Measurements from ENCODE around the gene GPC5.
"Not testable (repeated sequence)": the region's sequence is repeated elsewhere in the genome, so short reads cannot be mapped to it uniquely, and the experiment has no call there.

GPC5 gene

DNA sequence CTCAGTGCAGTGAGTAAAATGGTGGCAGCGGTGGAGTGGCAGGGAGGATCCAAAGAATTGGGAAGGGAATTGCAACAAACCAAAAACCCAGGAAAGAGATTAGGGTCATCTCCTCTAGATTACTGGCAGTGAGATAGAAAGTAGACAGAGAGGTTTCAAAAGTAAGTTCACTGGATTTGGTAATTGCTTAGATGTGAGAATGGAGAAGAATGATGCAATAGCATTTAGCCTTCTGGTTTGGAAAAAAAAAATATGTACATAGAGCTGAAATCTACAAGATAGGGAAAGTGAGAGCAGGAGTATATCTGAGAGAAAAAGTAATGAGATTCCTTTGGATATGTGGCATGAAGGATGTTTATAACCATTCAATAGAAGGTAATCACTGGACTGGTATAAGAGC is 1345.6 kb downstream of the GPC5 start:
- H3K4me1 Mint-ChIP-seq (ENCODE audit: low read depth), result no peaks in the 10 kb centered on the region

GRCh38 chr13:92745258-92745657 is 1346.8 kb downstream of the GPC5 start:
- no peaks in the 10 kb centered on the region for H3K27me3 Mint-ChIP-seq (ENCODE audit: low read depth)

More for the DNA sequence above, 1345.6 kb downstream of the GPC5 start:
- peaks cover 3% of the 10 kb centered on the region for H3K9me3 Mint-ChIP-seq
- H3K27me3 Mint-ChIP-seq (ENCODE audit: low read depth), result no peaks in the 10 kb centered on the region
- no peak overlapping the region for H3K4me3 Mint-ChIP-seq
- H3K36me3 Mint-ChIP-seq (ENCODE audit: low read depth), result no peaks in the 10 kb centered on the region
- H3K27ac Mint-ChIP-seq, result no peak overlapping the region

DNA sequence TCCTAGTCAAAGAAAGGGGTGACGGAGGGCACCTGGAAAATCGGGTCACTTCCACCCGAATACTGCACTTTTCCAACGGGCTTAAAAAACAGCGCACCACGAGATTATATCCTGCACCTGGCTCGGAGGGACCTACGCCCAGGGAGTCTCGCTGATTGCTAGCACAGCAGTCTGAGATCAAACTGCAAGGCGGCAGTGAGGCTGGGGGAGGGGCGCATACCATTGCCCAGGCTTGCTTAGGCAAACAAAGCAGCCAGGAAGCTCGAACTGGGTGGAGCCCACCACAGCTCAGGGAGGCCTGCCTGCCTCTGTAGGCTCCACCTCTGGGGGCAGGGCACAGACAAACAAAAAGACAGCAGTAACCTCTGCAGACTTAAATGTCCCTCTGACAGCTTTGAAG is 1354.3 kb downstream of the GPC5 start:
- H3K4me1 Mint-ChIP-seq (ENCODE audit: low read depth); H3K27me3 Mint-ChIP-seq (ENCODE audit: low read depth); H3K9me3 Mint-ChIP-seq; H3K27ac Mint-ChIP-seq; H3K36me3 Mint-ChIP-seq (ENCODE audit: low read depth); H3K4me3 Mint-ChIP-seq: not testable (repeated sequence)

More at GRCh38 chr13:92745258-92745657, 1346.8 kb downstream of the GPC5 start:
- Mint-ChIP-seq H3K4me1 (ENCODE audit: low read depth) (no peaks in the 10 kb centered on the region), H3K27ac (no peak overlapping the region), H3K36me3 (ENCODE audit: low read depth) (no peaks in the 10 kb centered on the region), H3K9me3 (peaks cover 3% of the 10 kb centered on the region), H3K4me3 (no peak overlapping the region)

- Mint-ChIP-seq H3K4me3 (no peak overlapping the region), H3K27ac (no peak overlapping the region), H3K36me3 (ENCODE audit: low read depth) (no peaks in the 10 kb centered on the region)
Measured at GRCh38 chr13:92761710-92762109, 1363.3 kb downstream of the GPC5 start.

DNA sequence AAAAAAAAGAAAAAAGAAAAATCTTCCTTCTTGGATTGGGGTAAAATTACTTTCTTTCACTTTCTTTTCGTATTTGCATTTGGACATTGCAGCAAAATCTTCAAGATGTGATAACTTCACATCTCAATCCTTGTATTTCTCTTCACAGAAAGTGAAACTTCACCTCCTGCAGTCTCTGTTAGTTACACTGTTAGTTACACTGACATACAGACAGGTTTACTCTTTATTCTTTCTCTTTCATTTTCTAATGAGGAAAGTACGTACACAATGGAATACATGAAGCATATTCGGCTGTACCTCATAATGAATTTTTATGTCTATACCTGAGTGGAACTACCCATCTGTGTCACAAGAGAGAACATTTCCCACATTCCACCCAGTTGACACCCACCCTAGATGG is 1369.0 kb downstream of the GPC5 start:
- Mint-ChIP-seq H3K4me1 (ENCODE audit: low read depth) (no peaks in the 10 kb centered on the region), H3K27ac (no peak overlapping the region), H3K36me3 (ENCODE audit: low read depth) (no peaks in the 10 kb centered on the region), H3K27me3 (ENCODE audit: low read depth) (no peaks in the 10 kb centered on the region), H3K4me3 (no peak overlapping the region), H3K9me3 (peaks cover 21% of the 10 kb centered on the region)

More at GRCh38 chr13:92761710-92762109, 1363.3 kb downstream of the GPC5 start:
- Mint-ChIP-seq H3K27me3 (ENCODE audit: low read depth) (no peaks in the 10 kb centered on the region), H3K9me3 (peaks cover 31% of the 10 kb centered on the region), H3K4me1 (ENCODE audit: low read depth) (no peaks in the 10 kb centered on the region)

- no peaks in the 10 kb centered on the region for H3K27me3 Mint-ChIP-seq (ENCODE audit: low read depth)
- no peaks in the 10 kb centered on the region for H3K36me3 Mint-ChIP-seq (ENCODE audit: low read depth)
- H3K9me3 Mint-ChIP-seq, result peaks cover 10% of the 10 kb centered on the region
- no peaks in the 10 kb centered on the region for H3K4me1 Mint-ChIP-seq (ENCODE audit: low read depth)
- no peak overlapping the region for H3K27ac Mint-ChIP-seq
- H3K4me3 Mint-ChIP-seq, result no peak overlapping the region
Measured at GRCh38 chr13:92768602-92769001, 1370.2 kb downstream of the GPC5 start.

GRCh38 chr13:92769046-92769445 is 1370.6 kb downstream of the GPC5 start:
- no peaks in the 10 kb centered on the region for H3K4me1 Mint-ChIP-seq (ENCODE audit: low read depth)
- H3K4me3 Mint-ChIP-seq, result no peak overlapping the region
- no peaks in the 10 kb centered on the region for H3K27me3 Mint-ChIP-seq (ENCODE audit: low read depth)
- H3K27ac Mint-ChIP-seq, result no peak overlapping the region
- H3K36me3 Mint-ChIP-seq (ENCODE audit: low read depth), result no peaks in the 10 kb centered on the region
- peaks cover 10% of the 10 kb centered on the region for H3K9me3 Mint-ChIP-seq

GRCh38 chr13:92775658-92776057 is 1377.2 kb downstream of the GPC5 start:
- H3K9me3 Mint-ChIP-seq, result peaks cover 15% of the 10 kb centered on the region
- H3K27me3 Mint-ChIP-seq (ENCODE audit: low read depth), result no peaks in the 10 kb centered on the region
- no peak overlapping the region for H3K4me3 Mint-ChIP-seq
- H3K4me1 Mint-ChIP-seq (ENCODE audit: low read depth), result no peaks in the 10 kb centered on the region
- no peaks in the 10 kb centered on the region for H3K36me3 Mint-ChIP-seq (ENCODE audit: low read depth)
- no peak overlapping the region for H3K27ac Mint-ChIP-seq

DNA sequence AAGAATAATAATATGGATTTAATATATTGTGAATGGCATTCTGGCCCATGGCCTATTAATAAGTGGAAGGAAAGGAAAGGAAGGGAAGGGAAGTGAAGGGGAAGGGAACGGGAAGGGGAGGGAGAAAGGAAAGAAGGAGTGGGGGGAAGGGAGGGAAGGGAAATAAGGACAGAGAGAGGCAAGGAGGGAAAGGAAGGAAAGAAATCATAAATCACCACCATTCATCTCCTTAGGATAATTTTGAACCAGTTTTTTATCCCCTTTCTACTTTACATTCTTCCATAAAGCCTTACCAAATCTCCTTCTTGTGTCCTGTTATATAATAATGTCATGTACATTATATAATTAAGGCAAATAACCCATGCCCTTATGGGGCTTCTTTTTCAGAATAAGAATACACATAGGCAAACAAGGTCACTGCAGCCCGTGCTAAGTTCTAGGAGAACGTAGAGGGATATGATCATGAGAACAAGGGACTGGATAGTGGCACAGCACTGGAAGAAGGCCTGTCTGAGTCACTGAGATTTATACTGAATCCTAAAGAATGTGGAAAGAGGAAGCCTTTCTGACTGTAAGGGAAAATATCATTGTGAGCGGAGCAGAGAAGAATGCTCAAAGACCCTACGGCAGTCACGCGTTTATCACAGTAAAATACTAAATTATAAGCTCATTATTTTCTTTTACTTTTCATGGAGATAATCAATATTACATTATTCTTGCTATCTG is 1383.7 kb downstream of the GPC5 start:
- Mint-ChIP-seq H3K9me3 (peaks cover 3% of the 10 kb centered on the region), H3K27ac (no peak overlapping the region), H3K27me3 (ENCODE audit: low read depth) (no peaks in the 10 kb centered on the region), H3K4me1 (ENCODE audit: low read depth) (no peaks in the 10 kb centered on the region), H3K4me3 (no peak overlapping the region), H3K36me3 (ENCODE audit: low read depth) (no peaks in the 10 kb centered on the region)

DNA sequence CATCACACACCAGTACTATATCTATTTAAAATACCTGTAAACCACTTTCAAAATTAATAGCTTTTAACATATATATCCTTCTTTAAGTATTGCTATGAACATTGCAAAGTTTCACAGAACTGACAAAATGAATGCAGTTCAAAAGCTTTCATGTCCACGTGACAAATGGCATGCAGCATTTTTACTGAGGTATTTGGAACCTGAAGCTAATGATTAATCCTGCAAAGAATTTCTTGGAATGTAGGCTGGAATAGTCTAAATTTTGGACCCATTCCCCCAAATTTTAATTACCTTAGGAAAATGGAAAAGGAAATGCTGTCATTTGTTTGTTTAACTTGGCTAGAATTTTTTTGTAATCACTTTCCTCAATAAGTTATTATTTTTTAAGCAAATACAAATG is 1404.4 kb downstream of the GPC5 start:
- H3K4me1 Mint-ChIP-seq (ENCODE audit: low read depth), result peaks cover 6% of the 10 kb centered on the region
- no peaks in the 10 kb centered on the region for H3K36me3 Mint-ChIP-seq (ENCODE audit: low read depth)
- peaks cover 5% of the 10 kb centered on the region for H3K9me3 Mint-ChIP-seq
- no peak overlapping the region for H3K27ac Mint-ChIP-seq
- H3K4me3 Mint-ChIP-seq, result no peak overlapping the region
- H3K27me3 Mint-ChIP-seq (ENCODE audit: low read depth), result no peaks in the 10 kb centered on the region

- Mint-ChIP-seq H3K4me3 (no peak overlapping the region), H3K4me1 (ENCODE audit: low read depth) (peaks cover 6% of the 10 kb centered on the region), H3K27me3 (ENCODE audit: low read depth) (no peaks in the 10 kb centered on the region), H3K36me3 (ENCODE audit: low read depth) (no peaks in the 10 kb centered on the region), H3K9me3 (peaks cover 5% of the 10 kb centered on the region), H3K27ac (no peak overlapping the region)
Measured at GRCh38 chr13:92804346-92804745, 1405.9 kb downstream of the GPC5 start.

DNA sequence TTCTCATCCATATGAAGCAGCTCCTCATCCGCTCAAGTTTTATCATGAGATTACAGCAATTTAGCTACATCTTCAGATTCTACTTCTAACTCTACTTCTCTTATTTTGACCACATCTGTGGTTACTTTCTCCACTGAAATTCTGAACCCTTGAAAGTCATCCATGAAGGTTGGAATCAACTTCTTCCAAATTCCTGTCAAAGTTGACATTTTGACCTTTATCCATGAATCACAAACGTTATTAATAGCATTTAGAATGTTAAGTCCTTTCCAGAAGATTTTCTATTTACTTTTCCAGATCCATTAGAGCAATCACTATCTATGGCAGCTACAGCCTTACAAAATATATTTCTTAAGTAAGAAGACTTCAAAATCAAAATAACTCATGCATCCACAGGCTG is 1406.5 kb downstream of the GPC5 start:
- Mint-ChIP-seq H3K4me1 (ENCODE audit: low read depth) (peaks cover 6% of the 10 kb centered on the region), H3K36me3 (ENCODE audit: low read depth) (no peaks in the 10 kb centered on the region), H3K9me3 (peaks cover 5% of the 10 kb centered on the region), H3K4me3 (no peak overlapping the region), H3K27ac (no peak overlapping the region), H3K27me3 (ENCODE audit: low read depth) (no peaks in the 10 kb centered on the region)

GRCh38 chr13:92805766-92806165 is 1407.3 kb downstream of the GPC5 start:
- Mint-ChIP-seq H3K4me3 (peak overlapping the region; percentile 79), H3K9me3 (peaks cover 5% of the 10 kb centered on the region), H3K36me3 (ENCODE audit: low read depth) (no peaks in the 10 kb centered on the region), H3K4me1 (ENCODE audit: low read depth) (peaks cover 6% of the 10 kb centered on the region), H3K27ac (peak overlapping the region; percentile 73), H3K27me3 (ENCODE audit: low read depth) (no peaks in the 10 kb centered on the region)

GRCh38 chr13:92806215-92806614 is 1407.8 kb downstream of the GPC5 start:
- Mint-ChIP-seq H3K9me3 (peaks cover 5% of the 10 kb centered on the region), H3K27me3 (ENCODE audit: low read depth) (no peaks in the 10 kb centered on the region), H3K4me1 (ENCODE audit: low read depth) (peaks cover 6% of the 10 kb centered on the region), H3K4me3 (peak overlapping the region; percentile 79), H3K27ac (peak overlapping the region; percentile 73), H3K36me3 (ENCODE audit: low read depth) (no peaks in the 10 kb centered on the region)

GRCh38 chr13:92807353-92807752 is 1408.9 kb downstream of the GPC5 start:
- H3K9me3 Mint-ChIP-seq, result peaks cover 5% of the 10 kb centered on the region
- peaks cover 6% of the 10 kb centered on the region for H3K4me1 Mint-ChIP-seq (ENCODE audit: low read depth)
- no peaks in the 10 kb centered on the region for H3K36me3 Mint-ChIP-seq (ENCODE audit: low read depth)

More at GRCh38 chr13:92807353-92807752, 1408.9 kb downstream of the GPC5 start:
- Mint-ChIP-seq H3K27ac (no peak overlapping the region), H3K27me3 (ENCODE audit: low read depth) (no peaks in the 10 kb centered on the region), H3K4me3 (no peak overlapping the region)
